Measurements from ENCODE around the gene SCIMP.

SCIMP gene

DNA sequence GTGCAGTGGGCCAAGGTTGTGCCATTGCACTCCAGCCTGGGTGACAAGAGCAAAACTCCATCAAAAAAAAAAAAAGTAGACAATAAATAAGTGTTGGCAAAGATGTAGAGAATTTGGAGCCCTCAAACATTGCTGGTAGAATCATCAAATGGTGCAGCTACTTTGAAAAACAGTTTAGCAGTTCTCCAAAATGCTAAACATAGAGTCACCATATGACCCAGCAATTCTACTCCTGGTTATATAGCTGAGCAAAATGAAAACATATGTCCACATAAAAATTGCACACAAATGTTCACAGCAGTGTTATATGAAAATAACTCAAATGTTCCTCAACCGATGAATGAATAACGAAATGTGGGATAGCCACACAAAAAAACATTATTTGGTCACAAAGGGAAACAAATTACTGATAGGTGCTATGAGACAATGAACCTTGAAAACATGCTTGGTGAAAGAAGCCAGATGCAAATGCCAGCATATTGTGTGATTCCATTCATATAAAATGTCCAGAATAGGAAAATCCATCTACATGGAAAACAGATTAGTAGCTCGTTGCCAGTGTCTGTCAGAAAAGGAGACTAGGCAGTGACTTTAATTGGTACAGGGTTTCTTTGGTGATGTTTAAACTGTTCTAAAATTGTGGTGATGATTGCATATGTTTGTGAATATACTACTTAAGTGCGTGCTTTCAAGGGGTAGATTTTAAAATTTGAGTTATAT, 34.7 kb upstream of the SCIMP start:
- TF ChIP-seq, protein P1, sequence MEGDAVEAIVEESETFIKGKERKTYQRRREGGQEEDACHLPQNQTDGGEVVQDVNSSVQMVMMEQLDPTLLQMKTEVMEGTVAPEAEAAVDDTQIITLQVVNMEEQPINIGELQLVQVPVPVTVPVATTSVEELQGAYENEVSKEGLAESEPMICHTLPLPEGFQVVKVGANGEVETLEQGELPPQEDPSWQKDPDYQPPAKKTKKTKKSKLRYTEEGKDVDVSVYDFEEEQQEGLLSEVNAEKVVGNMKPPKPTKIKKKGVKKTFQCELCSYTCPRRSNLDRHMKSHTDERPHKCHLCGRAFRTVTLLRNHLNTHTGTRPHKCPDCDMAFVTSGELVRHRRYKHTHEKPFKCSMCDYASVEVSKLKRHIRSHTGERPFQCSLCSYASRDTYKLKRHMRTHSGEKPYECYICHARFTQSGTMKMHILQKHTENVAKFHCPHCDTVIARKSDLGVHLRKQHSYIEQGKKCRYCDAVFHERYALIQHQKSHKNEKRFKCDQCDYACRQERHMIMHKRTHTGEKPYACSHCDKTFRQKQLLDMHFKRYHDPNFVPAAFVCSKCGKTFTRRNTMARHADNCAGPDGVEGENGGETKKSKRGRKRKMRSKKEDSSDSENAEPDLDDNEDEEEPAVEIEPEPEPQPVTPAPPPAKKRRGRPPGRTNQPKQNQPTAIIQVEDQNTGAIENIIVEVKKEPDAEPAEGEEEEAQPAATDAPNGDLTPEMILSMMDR (IDR thresholded peaks at IDR 0.05; ENCODE audit: borderline replicate concordance, insufficient read depth, low read depth, low read length) = no peak
- H3K4me3 ChIP-seq (ENCODE audit: low read depth, low read length) = no peak overlapping the region

DNA sequence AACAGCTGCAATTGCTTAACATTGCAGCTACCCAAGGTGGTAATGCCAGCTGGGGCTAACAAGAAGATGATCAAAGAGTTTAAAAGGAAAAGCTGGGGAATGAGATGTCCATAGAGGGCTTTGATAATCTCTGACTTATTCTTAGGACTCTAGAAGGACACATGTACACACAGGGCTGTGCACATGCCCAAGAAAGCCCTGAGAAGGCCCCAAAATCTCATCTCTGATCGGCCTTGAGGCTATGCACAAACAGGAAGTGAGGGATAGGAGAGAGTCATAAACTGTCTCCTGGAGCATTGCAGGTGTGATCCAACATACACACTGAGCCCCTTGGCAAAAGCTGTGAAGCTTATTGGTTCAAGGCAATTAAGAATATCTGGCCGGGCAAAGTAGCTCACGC, 30.2 kb upstream of the SCIMP start:
- H3K4me3 ChIP-seq (ENCODE audit: low read depth, low read length) = no peak overlapping the region
- TF ChIP-seq, protein P1 (IDR thresholded peaks at IDR 0.05; ENCODE audit: borderline replicate concordance, insufficient read depth, low read depth, low read length) = no peak

DNA sequence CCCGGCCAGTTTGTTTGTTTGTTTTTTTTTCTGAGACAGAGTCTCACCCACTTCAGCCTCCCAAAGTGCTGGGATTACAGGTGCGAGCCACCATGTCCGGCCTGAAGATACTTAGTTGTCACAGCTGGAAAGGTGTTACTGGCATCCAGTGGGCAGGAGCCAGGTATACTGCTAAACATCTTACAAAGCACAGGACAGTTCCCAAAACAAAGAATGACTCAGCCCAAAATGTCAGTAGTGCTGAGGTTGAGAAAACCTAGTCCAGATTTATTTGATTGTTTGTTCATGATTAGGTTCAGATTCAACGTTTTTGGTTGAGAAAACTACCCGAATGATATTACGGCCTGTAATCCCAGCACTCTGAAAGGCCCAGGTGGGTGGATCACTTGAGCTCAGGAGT, 28.8 kb upstream of the SCIMP start:
- TF ChIP-seq, protein P1 (IDR thresholded peaks at IDR 0.05; ENCODE audit: borderline replicate concordance, insufficient read depth, low read depth, low read length) = no peak
- H3K4me3 ChIP-seq (ENCODE audit: low read depth, low read length) = no peak overlapping the region

DNA sequence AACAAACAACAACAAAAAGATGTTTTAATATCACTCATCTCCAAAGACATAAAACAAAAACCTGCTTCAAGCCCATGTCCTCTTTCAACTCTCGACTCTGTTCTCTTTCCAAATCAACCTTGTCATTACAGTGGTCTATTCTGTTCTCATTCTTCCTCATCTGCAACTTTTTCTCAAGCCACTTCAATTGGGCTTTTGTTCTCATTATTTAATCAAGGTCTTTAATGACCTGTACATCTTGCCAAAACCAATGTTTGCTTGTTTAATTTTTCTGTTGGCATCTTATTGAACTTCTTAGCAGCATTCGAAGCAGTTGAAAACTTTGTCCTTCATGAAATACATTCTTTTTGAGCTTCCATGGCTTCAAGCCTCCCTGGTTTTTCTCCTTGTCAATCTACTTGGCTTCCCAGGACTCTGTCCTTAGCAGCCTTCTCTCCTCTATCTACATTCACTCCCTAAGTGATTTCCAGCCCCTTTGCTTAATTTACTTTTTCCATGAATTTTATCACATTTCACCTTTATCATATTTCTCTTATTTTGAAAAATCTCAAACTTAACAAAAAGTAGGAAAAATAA, 27.8 kb upstream of the SCIMP start:
- TF ChIP-seq, protein P1 (IDR thresholded peaks at IDR 0.05; ENCODE audit: borderline replicate concordance, insufficient read depth, low read depth, low read length) = no peak
- no peak overlapping the region for H3K4me3 ChIP-seq (ENCODE audit: low read depth, low read length)

DNA sequence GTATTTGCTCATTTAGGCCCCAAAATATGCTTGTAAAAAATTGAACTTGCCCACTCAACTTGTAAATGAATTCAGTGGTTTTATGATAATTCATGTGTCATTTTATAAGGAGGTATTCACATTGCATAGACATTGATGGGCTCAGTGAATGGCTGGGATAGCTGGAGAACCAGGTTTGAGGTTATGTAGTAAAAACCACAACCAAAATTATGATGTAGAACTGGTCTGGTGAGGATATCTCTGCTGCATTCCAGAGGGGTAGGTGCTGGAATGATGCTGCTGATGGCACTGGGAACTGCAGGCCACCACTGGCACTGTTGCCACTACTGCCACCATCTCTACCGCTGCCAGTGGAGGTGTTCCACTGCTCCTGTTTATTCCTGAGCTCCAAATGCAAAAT, 25.9 kb upstream of the SCIMP start:
- TF ChIP-seq, protein P1 (IDR thresholded peaks at IDR 0.05; ENCODE audit: borderline replicate concordance, insufficient read depth, low read depth, low read length) = no peak
- no peak overlapping the region for H3K4me3 ChIP-seq (ENCODE audit: low read depth, low read length)

DNA sequence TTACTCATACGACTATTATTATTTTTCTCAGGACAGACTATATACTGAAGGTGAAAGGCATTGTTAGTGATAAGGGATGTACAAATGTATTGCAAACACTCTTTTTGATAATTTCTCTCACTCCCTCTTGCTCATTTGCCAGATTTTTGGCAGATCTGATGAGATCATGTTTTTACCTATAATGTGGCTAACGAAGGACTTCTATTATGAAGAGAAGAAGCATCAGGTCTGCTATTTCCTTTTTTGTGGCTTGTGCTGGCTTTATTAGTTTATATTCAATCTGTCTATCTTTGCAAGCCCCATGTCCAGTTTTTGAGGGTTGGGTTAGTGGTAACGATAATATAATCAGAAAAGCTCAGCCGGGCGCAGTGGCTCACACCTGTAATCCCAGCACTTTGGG, 22.5 kb upstream of the SCIMP start:
- TF ChIP-seq, protein P1 (IDR thresholded peaks at IDR 0.05; ENCODE audit: borderline replicate concordance, insufficient read depth, low read depth, low read length) = no peak
- no peak overlapping the region for H3K4me3 ChIP-seq (ENCODE audit: low read depth, low read length)

DNA sequence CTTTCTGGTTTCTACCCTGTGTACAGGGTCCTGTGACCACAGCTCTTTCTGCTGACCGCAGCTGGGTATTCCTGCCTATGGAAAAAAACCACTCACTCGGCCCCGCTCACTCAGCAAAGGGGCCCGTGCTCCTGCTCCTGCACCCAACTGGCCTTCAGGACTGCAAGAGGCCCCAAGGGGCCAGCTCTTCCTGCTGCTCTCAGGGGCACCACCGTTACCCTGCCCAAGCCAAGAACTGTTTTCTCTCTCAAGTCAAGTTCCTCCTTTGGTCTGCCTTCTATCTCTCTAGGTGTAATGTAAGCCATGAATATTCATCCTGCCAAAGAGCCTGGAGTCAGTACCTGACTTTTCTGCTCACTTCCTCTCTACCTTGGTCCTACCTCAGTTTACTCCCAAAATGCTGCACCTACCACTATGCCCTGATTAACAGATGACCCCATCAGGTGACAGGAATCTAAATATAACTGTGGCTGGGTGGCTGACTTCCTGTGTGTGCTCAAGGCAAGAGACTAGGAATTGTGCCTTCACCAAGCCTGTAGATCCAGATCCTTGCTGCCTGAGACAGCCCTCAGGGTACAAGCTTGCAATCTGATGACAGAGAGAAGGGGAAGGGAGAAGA, 20.4 kb upstream of the SCIMP start:
- H3K4me3 ChIP-seq (ENCODE audit: low read depth, low read length) = no peak overlapping the region
- TF ChIP-seq, protein P1 (IDR thresholded peaks at IDR 0.05; ENCODE audit: borderline replicate concordance, insufficient read depth, low read depth, low read length) = no peak
